Activated naive CD4-positive, alpha-beta T cell treated with anti-CD3 and anti-CD28 coated beads, Interleukin-2, amount 50 U/mL, for 72 hours (primary cell): Measurements from ENCODE around the gene KDELR1. TPM values are rescaled to one million over a fixed set of nuclear protein-coding genes. Genes with fewer than 3 reads are reported as not detected.
"Not testable (repeated sequence)": the region's sequence is repeated elsewhere in the genome, so short reads cannot be mapped to it uniquely, and the experiment has no call there.

Experiments used
- ATAC-seq, 2 donors: fragments of 150-1000 bp; cut with Tn5 transposase; 2 replicates each; pipeline ENCODE4 v1.10.0; 2021; ENCODE audit warnings: mild to moderate bottlenecking in 2 of 2, moderate library complexity in 2 of 2
- DNase-seq, 2 donors: peaks; one replicate each; pipeline ENCODE4 v3.0.0; 2021 to 2022; ENCODE audit warnings: low spot score in 2 of 2
- H3K27ac Mint-ChIP-seq, 2 donors: one replicate each; pipeline ENCODE4 v1.8.0; 2022; ENCODE audit warnings: mild to moderate bottlenecking in 2 of 2, mixed read lengths in 2 of 2
- H3K36me3 Mint-ChIP-seq, 2 donors: one replicate each; pipeline ENCODE4 v1.8.0; 2022; ENCODE audit warnings: mixed read lengths in 2 of 2
- H3K9me3 Mint-ChIP-seq, 2 donors: one replicate each; pipeline ENCODE4 v1.8.0; 2022; ENCODE audit warnings: mixed read lengths in 2 of 2
- total RNA-seq, 2 donors: library from RNA; stranded (reverse); gene quantifications; one replicate each; pipeline ENCODE4 v1.2.3, GENCODE V29; 2022

KDELR1 gene
- total RNA-seq, 2 donors from 2014 or later = 91.1 to 108 TPM

GRCh38 chr19:48390188-48391099 lies 907 bp downstream of the KDELR1 start:
- peak; percentile 67 to 68 for DNase-seq
- peak; percentile 68 to 73 for ATAC-seq
- peaks cover 0 to 11% of the 10 kb centered on the region in 2 donors for H3K36me3 Mint-ChIP-seq
- H3K27ac Mint-ChIP-seq = peak overlapping the region; percentile 96 to 99
- H3K9me3 Mint-ChIP-seq = no peaks in the 10 kb centered on the region

- no peak overlapping the region for H3K27ac Mint-ChIP-seq
- H3K9me3 Mint-ChIP-seq = no peaks in the 10 kb centered on the region
- DNase-seq = no peak
- ATAC-seq = no peak
- peaks cover 6 to 11% of the 10 kb centered on the region in 2 donors for H3K36me3 Mint-ChIP-seq
These were observed 4.4 kb downstream of the KDELR1 start for GRCh38 chr19:48386981-48387380.

- no peak for DNase-seq
- H3K9me3 Mint-ChIP-seq = no peaks in the 10 kb centered on the region
- peak overlapping the region; percentile 38 to 72 for H3K27ac Mint-ChIP-seq
- ATAC-seq = no peak
- H3K36me3 Mint-ChIP-seq = peaks cover 5 to 6% of the 10 kb centered on the region in 2 donors
These were observed 5.8 kb downstream of the KDELR1 start for GRCh38 chr19:48385461-48386087.

GRCh38 chr19:48382286-48382685 lies 9.1 kb downstream of the KDELR1 start:
- ATAC-seq (no peak), DNase-seq (no peak)
- Mint-ChIP-seq H3K9me3 (no peaks in the 10 kb centered on the region), H3K36me3 (peaks cover 0 to 6% of the 10 kb centered on the region in 2 donors), H3K27ac (peak overlapping the region in 1 of 2 donors; percentile 22)

- Mint-ChIP-seq H3K27ac (peak overlapping the region in 1 of 2 donors; percentile 26), H3K36me3 (peaks cover 0 to 6% of the 10 kb centered on the region in 2 donors), H3K9me3 (no peaks in the 10 kb centered on the region)
- DNase-seq (no peak), ATAC-seq (no peak)
These were observed 10.0 kb downstream of the KDELR1 start for GRCh38 chr19:48381178-48381950.

GRCh38 chr19:48379058-48379457 lies 12.3 kb downstream of the KDELR1 start:
- H3K9me3 Mint-ChIP-seq = no peaks in the 10 kb centered on the region
- H3K36me3 Mint-ChIP-seq = peaks cover 0 to 3% of the 10 kb centered on the region in 2 donors
- ATAC-seq (no peak), DNase-seq (no peak)
- no peak overlapping the region for H3K27ac Mint-ChIP-seq

GRCh38 chr19:48378194-48378570 lies 13.2 kb downstream of the KDELR1 start:
- no peaks in the 10 kb centered on the region for H3K36me3 Mint-ChIP-seq
- H3K27ac Mint-ChIP-seq = no peak overlapping the region
- no peak for DNase-seq
- no peaks in the 10 kb centered on the region for H3K9me3 Mint-ChIP-seq
- ATAC-seq = peak in 1 of 2 donors; percentile 18

- Mint-ChIP-seq H3K36me3 (no peaks in the 10 kb centered on the region), H3K9me3 (no peaks in the 10 kb centered on the region), H3K27ac (peak overlapping the region in 1 of 2 donors; percentile 29)
- no peak for ATAC-seq
- no peak for DNase-seq
These were observed 17.8 kb downstream of the KDELR1 start for GRCh38 chr19:48373567-48373966.

- Mint-ChIP-seq H3K27ac (peak overlapping the region; percentile 29 to 47), H3K36me3 (no peaks in the 10 kb centered on the region), H3K9me3 (no peaks in the 10 kb centered on the region)
- no peak for DNase-seq
- ATAC-seq = no peak
These were observed 18.4 kb downstream of the KDELR1 start for GRCh38 chr19:48372904-48373303.

GRCh38 chr19:48371771-48372170 lies 19.6 kb downstream of the KDELR1 start:
- not testable (repeated sequence) for H3K9me3 Mint-ChIP-seq, ATAC-seq

GRCh38 chr19:48371367-48371766 lies 20.0 kb downstream of the KDELR1 start:
- Mint-ChIP-seq H3K9me3 (no peaks in the 10 kb centered on the region), H3K27ac (no peak overlapping the region), H3K36me3 (no peaks in the 10 kb centered on the region)
- DNase-seq = no peak
- ATAC-seq = no peak

More at GRCh38 chr19:48371771-48372170, 19.6 kb downstream of the KDELR1 start:
- H3K27ac Mint-ChIP-seq, DNase-seq, H3K36me3 Mint-ChIP-seq: not testable (repeated sequence)

- no peak for DNase-seq
- H3K27ac Mint-ChIP-seq = no peak overlapping the region
- H3K36me3 Mint-ChIP-seq = no peaks in the 10 kb centered on the region
- no peak for ATAC-seq
- no peaks in the 10 kb centered on the region for H3K9me3 Mint-ChIP-seq
These were observed 20.4 kb downstream of the KDELR1 start for GRCh38 chr19:48370955-48371354.

GRCh38 chr19:48368936-48369335 lies 22.4 kb downstream of the KDELR1 start:
- Mint-ChIP-seq H3K36me3 (no peaks in the 10 kb centered on the region), H3K27ac (no peak overlapping the region), H3K9me3 (no peaks in the 10 kb centered on the region)
- ATAC-seq = no peak
- no peak for DNase-seq

- Mint-ChIP-seq H3K9me3 (no peaks in the 10 kb centered on the region), H3K27ac (peak overlapping the region in 1 of 2 donors; percentile 14), H3K36me3 (peaks cover 0 to 9% of the 10 kb centered on the region in 2 donors)
- ATAC-seq = no peak
- no peak for DNase-seq
These were observed 23.5 kb downstream of the KDELR1 start for GRCh38 chr19:48367855-48368254.

GRCh38 chr19:48365602-48366001 lies 25.7 kb downstream of the KDELR1 start:
- no peak for ATAC-seq

GRCh38 chr19:48364598-48365348 lies 26.6 kb downstream of the KDELR1 start:
- Mint-ChIP-seq H3K27ac (peak overlapping the region; percentile 82 to 95), H3K9me3 (no peaks in the 10 kb centered on the region), H3K36me3 (peaks cover 0 to 11% of the 10 kb centered on the region in 2 donors)
- ATAC-seq = no peak
- DNase-seq = peak in 1 of 2 donors; percentile 64

More at GRCh38 chr19:48365602-48366001, 25.7 kb downstream of the KDELR1 start:
- DNase-seq = no peak
- Mint-ChIP-seq H3K36me3 (peaks cover 0 to 11% of the 10 kb centered on the region in 2 donors), H3K27ac (peak overlapping the region in 1 of 2 donors; percentile 95), H3K9me3 (no peaks in the 10 kb centered on the region)
